ENCODE results near the gene TUBA8.

TUBA8 gene

GRCh38 chr22:18093661-18094060 lies 16.9 kb upstream of the TUBA8 start:
- Histone ChIP-seq H3K4me3 (ENCODE audit: severe bottlenecking) (no peak overlapping the region), H3K27me3 (ENCODE audit: insufficient read depth, poor library complexity, severe bottlenecking) (no peaks in the 10 kb centered on the region), H3K4me1 (ENCODE audit: insufficient read depth, poor library complexity, severe bottlenecking) (no peaks in the 10 kb centered on the region), H3K27ac (ENCODE audit: poor library complexity, severe bottlenecking) (no peak overlapping the region), H3K36me3 (ENCODE audit: low read depth) (peaks cover 14% of the 10 kb centered on the region), H3K9me3 (ENCODE audit: severe bottlenecking) (no peaks in the 10 kb centered on the region)
- DNase-seq (ENCODE audit: low spot score) = no peak
- ATAC-seq (ENCODE audit: low read depth) = no peak
- TF ChIP-seq CTCF (IDR thresholded peaks at IDR 0.05; ENCODE audit: poor library complexity, severe bottlenecking) = no peak

GRCh38 chr22:18095101-18095805 lies 15.4 kb upstream of the TUBA8 start:
- no peak overlapping the region for H3K4me3 ChIP-seq (ENCODE audit: severe bottlenecking)
- H3K36me3 ChIP-seq (ENCODE audit: low read depth) = peaks cover 3% of the 10 kb centered on the region; the same call in 1 of the 2 replicates
- H3K27ac ChIP-seq (ENCODE audit: poor library complexity, severe bottlenecking) = no peak overlapping the region
- ATAC-seq (ENCODE audit: low read depth) (no peak), DNase-seq (ENCODE audit: low spot score) (no peak)
- H3K4me1 ChIP-seq (ENCODE audit: insufficient read depth, poor library complexity, severe bottlenecking) = no peaks in the 10 kb centered on the region
- no peaks in the 10 kb centered on the region for H3K9me3 ChIP-seq (ENCODE audit: severe bottlenecking)
- H3K27me3 ChIP-seq (ENCODE audit: insufficient read depth, poor library complexity, severe bottlenecking) = no peaks in the 10 kb centered on the region
- TF ChIP-seq CTCF (IDR thresholded peaks at IDR 0.05; ENCODE audit: poor library complexity, severe bottlenecking) = no peak

- H3K9me3 ChIP-seq (ENCODE audit: severe bottlenecking) = no peaks in the 10 kb centered on the region
- no peak overlapping the region for H3K4me3 ChIP-seq (ENCODE audit: severe bottlenecking)
- no peak for ATAC-seq (ENCODE audit: low read depth)
- no peak for TF ChIP-seq CTCF (IDR thresholded peaks at IDR 0.05; ENCODE audit: poor library complexity, severe bottlenecking)
- H3K36me3 ChIP-seq (ENCODE audit: low read depth) = peaks cover 3% of the 10 kb centered on the region; the same call in 1 of the 2 replicates
- DNase-seq (ENCODE audit: low spot score) = no peak
- H3K27me3 ChIP-seq (ENCODE audit: insufficient read depth, poor library complexity, severe bottlenecking) = no peaks in the 10 kb centered on the region
- H3K4me1 ChIP-seq (ENCODE audit: insufficient read depth, poor library complexity, severe bottlenecking) = no peaks in the 10 kb centered on the region
- no peak overlapping the region for H3K27ac ChIP-seq (ENCODE audit: poor library complexity, severe bottlenecking)
Measured at GRCh38 chr22:18096823-18097222, 13.8 kb upstream of the TUBA8 start.

GRCh38 chr22:18100781-18101180 lies 9.8 kb upstream of the TUBA8 start:
- TF ChIP-seq CTCF (IDR thresholded peaks at IDR 0.05; ENCODE audit: poor library complexity, severe bottlenecking) = no peak
- no peak for DNase-seq (ENCODE audit: low spot score)
- Histone ChIP-seq H3K4me1 (ENCODE audit: insufficient read depth, poor library complexity, severe bottlenecking) (no peaks in the 10 kb centered on the region), H3K27ac (ENCODE audit: poor library complexity, severe bottlenecking) (no peak overlapping the region), H3K4me3 (ENCODE audit: severe bottlenecking) (no peak overlapping the region), H3K36me3 (ENCODE audit: low read depth) (no peaks in the 10 kb centered on the region), H3K9me3 (ENCODE audit: severe bottlenecking) (no peaks in the 10 kb centered on the region), H3K27me3 (ENCODE audit: insufficient read depth, poor library complexity, severe bottlenecking) (no peaks in the 10 kb centered on the region)
- no peak for ATAC-seq (ENCODE audit: low read depth)

- Histone ChIP-seq H3K4me1 (ENCODE audit: insufficient read depth, poor library complexity, severe bottlenecking) (no peaks in the 10 kb centered on the region), H3K36me3 (ENCODE audit: low read depth) (no peaks in the 10 kb centered on the region), H3K9me3 (ENCODE audit: severe bottlenecking) (no peaks in the 10 kb centered on the region), H3K4me3 (ENCODE audit: severe bottlenecking) (no peak overlapping the region), H3K27me3 (ENCODE audit: insufficient read depth, poor library complexity, severe bottlenecking) (no peaks in the 10 kb centered on the region), H3K27ac (ENCODE audit: poor library complexity, severe bottlenecking) (no peak overlapping the region)
- no peak for TF ChIP-seq CTCF (IDR thresholded peaks at IDR 0.05; ENCODE audit: poor library complexity, severe bottlenecking)
- no peak for ATAC-seq (ENCODE audit: low read depth)
- no peak for DNase-seq (ENCODE audit: low spot score)
Measured at GRCh38 chr22:18101536-18101935, 9.1 kb upstream of the TUBA8 start.

All from RWPE2 (cell line).